ENCODE data around the gene DCXR. TPM values are rescaled to one million over a fixed set of nuclear protein-coding genes. Genes with fewer than 3 reads are reported as not detected.
A peak's percentile ranks its signal among the peaks of the same experiment; 100 is the strongest.

The DCXR gene
- total and polyA plus RNA-seq, 2 of the 13 experiments (the other 11 are each of a cell fraction or from before 2014, with no cell fraction given) = 287 to 311 TPM

GRCh38 chr17:82076018-82076784, 38.7 kb upstream of the DCXR start (continued):
- TF ChIP-seq, protein P1, sequence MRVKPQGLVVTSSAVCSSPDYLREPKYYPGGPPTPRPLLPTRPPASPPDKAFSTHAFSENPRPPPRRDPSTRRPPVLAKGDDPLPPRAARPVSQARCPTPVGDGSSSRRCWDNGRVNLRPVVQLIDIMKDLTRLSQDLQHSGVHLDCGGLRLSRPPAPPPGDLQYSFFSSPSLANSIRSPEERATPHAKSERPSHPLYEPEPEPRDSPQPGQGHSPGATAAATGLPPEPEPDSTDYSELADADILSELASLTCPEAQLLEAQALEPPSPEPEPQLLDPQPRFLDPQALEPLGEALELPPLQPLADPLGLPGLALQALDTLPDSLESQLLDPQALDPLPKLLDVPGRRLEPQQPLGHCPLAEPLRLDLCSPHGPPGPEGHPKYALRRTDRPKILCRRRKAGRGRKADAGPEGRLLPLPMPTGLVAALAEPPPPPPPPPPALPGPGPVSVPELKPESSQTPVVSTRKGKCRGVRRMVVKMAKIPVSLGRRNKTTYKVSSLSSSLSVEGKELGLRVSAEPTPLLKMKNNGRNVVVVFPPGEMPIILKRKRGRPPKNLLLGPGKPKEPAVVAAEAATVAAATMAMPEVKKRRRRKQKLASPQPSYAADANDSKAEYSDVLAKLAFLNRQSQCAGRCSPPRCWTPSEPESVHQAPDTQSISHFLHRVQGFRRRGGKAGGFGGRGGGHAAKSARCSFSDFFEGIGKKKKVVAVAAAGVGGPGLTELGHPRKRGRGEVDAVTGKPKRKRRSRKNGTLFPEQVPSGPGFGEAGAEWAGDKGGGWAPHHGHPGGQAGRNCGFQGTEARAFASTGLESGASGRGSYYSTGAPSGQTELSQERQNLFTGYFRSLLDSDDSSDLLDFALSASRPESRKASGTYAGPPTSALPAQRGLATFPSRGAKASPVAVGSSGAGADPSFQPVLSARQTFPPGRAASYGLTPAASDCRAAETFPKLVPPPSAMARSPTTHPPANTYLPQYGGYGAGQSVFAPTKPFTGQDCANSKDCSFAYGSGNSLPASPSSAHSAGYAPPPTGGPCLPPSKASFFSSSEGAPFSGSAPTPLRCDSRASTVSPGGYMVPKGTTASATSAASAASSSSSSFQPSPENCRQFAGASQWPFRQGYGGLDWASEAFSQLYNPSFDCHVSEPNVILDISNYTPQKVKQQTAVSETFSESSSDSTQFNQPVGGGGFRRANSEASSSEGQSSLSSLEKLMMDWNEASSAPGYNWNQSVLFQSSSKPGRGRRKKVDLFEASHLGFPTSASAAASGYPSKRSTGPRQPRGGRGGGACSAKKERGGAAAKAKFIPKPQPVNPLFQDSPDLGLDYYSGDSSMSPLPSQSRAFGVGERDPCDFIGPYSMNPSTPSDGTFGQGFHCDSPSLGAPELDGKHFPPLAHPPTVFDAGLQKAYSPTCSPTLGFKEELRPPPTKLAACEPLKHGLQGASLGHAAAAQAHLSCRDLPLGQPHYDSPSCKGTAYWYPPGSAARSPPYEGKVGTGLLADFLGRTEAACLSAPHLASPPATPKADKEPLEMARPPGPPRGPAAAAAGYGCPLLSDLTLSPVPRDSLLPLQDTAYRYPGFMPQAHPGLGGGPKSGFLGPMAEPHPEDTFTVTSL (CRISPR knock-in tag; IDR thresholded peaks at IDR 0.05; ENCODE audit: borderline replicate concordance) = no peak
- no peak; the same call in 1 of the 2 replicates for TF ChIP-seq ZNF263 (CRISPR knock-in tag; IDR thresholded peaks at IDR 0.05)
- TF ChIP-seq JARID2 (CRISPR knock-in tag; IDR thresholded peaks at IDR 0.05; ENCODE audit: insufficient replicate concordance) = no peak
- TF ChIP-seq CBX5 (CRISPR knock-in tag; IDR thresholded peaks at IDR 0.05; ENCODE audit: borderline replicate concordance) = no peak
- 0 out of 2 replicates have a peak, but pooled peaks have one; percentile 12 for TF ChIP-seq ZNF546 (CRISPR knock-in tag; conservative IDR thresholded peaks at IDR 0.05)
- 0 out of 2 replicates have a peak, but pooled peaks have one; percentile 34 for TF ChIP-seq ZFP36L1 (CRISPR knock-in tag; IDR thresholded peaks at IDR 0.05)
- TF ChIP-seq TSC22D2 (CRISPR knock-in tag; IDR thresholded peaks at IDR 0.05; ENCODE audit: borderline replicate concordance) = no peak
- TF ChIP-seq ZNF326 (CRISPR knock-in tag; IDR thresholded peaks at IDR 0.05; ENCODE audit: borderline replicate concordance) = no peak; the same call in 1 of the 2 replicates
- no peak for TF ChIP-seq ZNF850 (CRISPR knock-in tag; conservative IDR thresholded peaks at IDR 0.05)
- TF ChIP-seq ZNF251 (CRISPR knock-in tag; IDR thresholded peaks at IDR 0.05) = no peak
- TF ChIP-seq CREB3 (CRISPR knock-in tag; IDR thresholded peaks at IDR 0.05) = no peak
- peak; percentile 67; the same call in 1 of the 2 replicates for TF ChIP-seq MTF1 (CRISPR knock-in tag; IDR thresholded peaks at IDR 0.05)
- TF ChIP-seq CREBL2 (CRISPR knock-in tag; IDR thresholded peaks at IDR 0.05; ENCODE audit: borderline replicate concordance) = no peak
- TF ChIP-seq PLRG1 (conservative IDR thresholded peaks at IDR 0.05) = no peak
- TF ChIP-seq ZNF740 (CRISPR knock-in tag; IDR thresholded peaks at IDR 0.05) = no peak
- no peak for TF ChIP-seq HNF4G (IDR thresholded peaks at IDR 0.05; ENCODE audit: borderline replicate concordance, low read depth, low read length)
- TF ChIP-seq HNF4G (CRISPR knock-in tag; IDR thresholded peaks at IDR 0.05; ENCODE audit: borderline replicate concordance, low read depth) = no peak
- 0 out of 2 replicates have a peak, but pooled peaks have one; percentile 26 for TF ChIP-seq ZNF777 (CRISPR knock-in tag; IDR thresholded peaks at IDR 0.05)
- no peak for TF ChIP-seq ZNF20 (CRISPR knock-in tag; IDR thresholded peaks at IDR 0.05)
- no peak for TF ChIP-seq TGIF2 (CRISPR knock-in tag; IDR thresholded peaks at IDR 0.05)
- peak; percentile 61; the same call in 1 of the 2 replicates for TF ChIP-seq ZNF235 (CRISPR knock-in tag; IDR thresholded peaks at IDR 0.05; ENCODE audit: borderline replicate concordance)
- no peak for TF ChIP-seq CHCHD3 (CRISPR knock-in tag; IDR thresholded peaks at IDR 0.05)
- 0 out of 2 replicates have a peak, but pooled peaks have one; percentile 44 for TF ChIP-seq ZNF556 (CRISPR knock-in tag; IDR thresholded peaks at IDR 0.05; ENCODE audit: borderline replicate concordance)
- TF ChIP-seq NR1H2 (CRISPR knock-in tag; IDR thresholded peaks at IDR 0.05; ENCODE audit: borderline replicate concordance, low read depth) = no peak
